Liver (tissue), 9 donors: ENCODE measurements around the gene GALR1. TPM values are rescaled to one million over a fixed set of nuclear protein-coding genes. Genes with fewer than 3 reads are reported as not detected.
"Not testable (repeated sequence)": the region's sequence is repeated elsewhere in the genome, so short reads cannot be mapped to it uniquely, and the experiment has no call there.

ENCODE experiments used
- DNase-seq: peaks from one replicate; pipeline ENCODE4 v3.0.0-alpha.2; 2017; ENCODE audit warnings: low spot score
- H3K27ac ChIP-seq, 2 donors: one replicate each; pipeline ENCODE4 v1.7.0; 2013; ENCODE audit warnings: inconsistent platforms in 2 of 2, low read length in 2 of 2, control low read depth in 1 of 2, low read depth in 1 of 2, mild to moderate bottlenecking in 1 of 2
- H3K27me3 ChIP-seq, 4 donors: one replicate each; pipeline versions ENCODE4 v1.6.1 to v1.7.0; 2013; ENCODE audit warnings: low read length in 3 of 4, inconsistent platforms in 1 of 4, mild to moderate bottlenecking in 1 of 4, moderate library complexity in 1 of 4; ENCODE audit not compliant: control insufficient read depth in 4 of 4, insufficient read depth in 4 of 4
- H3K36me3 ChIP-seq, 4 donors: one replicate each; pipeline versions ENCODE4 v1.6.1 to v1.7.0; 2013; ENCODE audit warnings: low read length in 3 of 4, mild to moderate bottlenecking in 3 of 4, low read depth in 1 of 4, moderate library complexity in 1 of 4; ENCODE audit not compliant: control insufficient read depth in 4 of 4, insufficient read depth in 3 of 4
- H3K4me1 ChIP-seq, 4 donors: one replicate each; pipeline versions ENCODE4 v1.6.1 to v1.7.0; 2013; ENCODE audit warnings: low read length in 3 of 4, mild to moderate bottlenecking in 3 of 4, moderate library complexity in 1 of 4; ENCODE audit not compliant: control insufficient read depth in 4 of 4, insufficient read depth in 4 of 4
- H3K4me3 ChIP-seq, 3 donors: one replicate each; pipeline versions ENCODE4 v1.6.1 to v1.7.0; 2013; ENCODE audit warnings: low read length in 3 of 3, control low read depth in 1 of 3, low read depth in 1 of 3, mild to moderate bottlenecking in 1 of 3
- H3K9ac ChIP-seq, 2 donors: one replicate each; pipeline ENCODE4 v1.7.0; 2013; ENCODE audit warnings: low read length in 2 of 2, mild to moderate bottlenecking in 2 of 2, moderate library complexity in 2 of 2, control low read depth in 1 of 2, low read depth in 1 of 2
- H3K9me3 ChIP-seq, 4 donors: one replicate each; pipeline versions ENCODE4 v1.6.1 to v1.7.0; 2013; ENCODE audit warnings: low read length in 3 of 4; ENCODE audit not compliant: control insufficient read depth in 4 of 4
- FOXA2 ChIP-seq: IDR thresholded peaks from 2 replicates; pipeline ENCODE4 v1.6.1; 2016; ENCODE audit warnings: antibody characterized with exemption
- GABPA ChIP-seq, 2 donors: IDR thresholded peaks in 1 of 2; conservative IDR thresholded peaks in 1 of 2; 2 replicates each; pipeline ENCODE4 v1.6.1; 2016; ENCODE audit warnings: antibody characterized with exemption in 2 of 2, mild to moderate bottlenecking in 1 of 2, moderate library complexity in 1 of 2
- HNF4A ChIP-seq, 2 donors: conservative IDR thresholded peaks; 2 replicates each; pipeline ENCODE4 v1.6.1; 2016; ENCODE audit warnings: antibody characterized with exemption in 2 of 2, mild to moderate bottlenecking in 2 of 2
- HNF4G ChIP-seq: IDR thresholded peaks from 2 replicates; pipeline ENCODE4 v1.6.1; 2016; ENCODE audit warnings: antibody characterized with exemption
- JUND ChIP-seq, 2 donors: IDR thresholded peaks; 2 replicates each; pipeline ENCODE4 v1.6.1; 2016; ENCODE audit warnings: antibody characterized with exemption in 2 of 2
- SP1 ChIP-seq: IDR thresholded peaks from 2 replicates; pipeline ENCODE4 v1.6.1; 2018; ENCODE audit warnings: antibody characterized with exemption, mild to moderate bottlenecking
- TAF1 ChIP-seq: conservative IDR thresholded peaks from 2 replicates; pipeline ENCODE4 v1.6.1; 2016; ENCODE audit warnings: antibody characterized with exemption, mild to moderate bottlenecking
- YY1 ChIP-seq: IDR thresholded peaks from 2 replicates; pipeline ENCODE4 v1.6.1; 2016; ENCODE audit warnings: antibody characterized with exemption, mild to moderate bottlenecking
- WGBS: extraction: QIAGEN DNeasy Blood & Tissue Kit; methylation state at CpG from one replicate; pipeline ENCODE4 v1.1.7; 2013; 5-methylcytosine and 5-hydroxymethylcytosine counted together
- polyA plus RNA-seq, 2 donors: library from polyadenylated mRNA; stranded (reverse) in 1 of 2; unstranded in 1 of 2; fragments of 200-250 nt in 1 of 2; fragments of >200 nt in 1 of 2; fragmentation: Nextera tagmentation in 1 of 2; extraction: Ambion mirVana in 1 of 2; gene quantifications; one replicate each; pipeline versions ENCODE4 v1.2.1 to v1.2.3, GENCODE V29; 2013 to 2015
- total RNA-seq, 2 donors: library from RNA; depleted of rRNA; stranded (reverse); fragments of >200 nt; gene quantifications; one replicate each; pipeline ENCODE4 v1.2.3, GENCODE V29; 2014
- TF ChIP-seq, protein P1 (sequence below): IDR thresholded peaks from 2 replicates; pipeline ENCODE4 v1.6.1; 2016; ENCODE audit warnings: antibody characterized with exemption
- TF ChIP-seq, protein P2 (sequence below): fragments of 150-350 bp; IDR thresholded peaks from 2 replicates; pipeline ENCODE4 v1.5.1; 2017; ENCODE audit warnings: improper control_type of control experiment, low read depth, low read length; ENCODE audit not compliant: missing input control
- TF ChIP-seq, protein P3 (sequence below): IDR thresholded peaks from 2 replicates; pipeline ENCODE4 v1.6.1; 2016; ENCODE audit warnings: antibody characterized with exemption, mild to moderate bottlenecking
- TF ChIP-seq, protein P4 (sequence below): IDR thresholded peaks from 2 replicates; pipeline ENCODE4 v1.6.1; 2016; ENCODE audit warnings: antibody characterized with exemption
- donor health status: healthy.
- donor health status: healthy.
- donor health status: healthy.
- donor health status: healthy.
- donor health status: healthy.

Gene GALR1
- total and polyA plus RNA-seq, 4 donors = not detected

DNA sequence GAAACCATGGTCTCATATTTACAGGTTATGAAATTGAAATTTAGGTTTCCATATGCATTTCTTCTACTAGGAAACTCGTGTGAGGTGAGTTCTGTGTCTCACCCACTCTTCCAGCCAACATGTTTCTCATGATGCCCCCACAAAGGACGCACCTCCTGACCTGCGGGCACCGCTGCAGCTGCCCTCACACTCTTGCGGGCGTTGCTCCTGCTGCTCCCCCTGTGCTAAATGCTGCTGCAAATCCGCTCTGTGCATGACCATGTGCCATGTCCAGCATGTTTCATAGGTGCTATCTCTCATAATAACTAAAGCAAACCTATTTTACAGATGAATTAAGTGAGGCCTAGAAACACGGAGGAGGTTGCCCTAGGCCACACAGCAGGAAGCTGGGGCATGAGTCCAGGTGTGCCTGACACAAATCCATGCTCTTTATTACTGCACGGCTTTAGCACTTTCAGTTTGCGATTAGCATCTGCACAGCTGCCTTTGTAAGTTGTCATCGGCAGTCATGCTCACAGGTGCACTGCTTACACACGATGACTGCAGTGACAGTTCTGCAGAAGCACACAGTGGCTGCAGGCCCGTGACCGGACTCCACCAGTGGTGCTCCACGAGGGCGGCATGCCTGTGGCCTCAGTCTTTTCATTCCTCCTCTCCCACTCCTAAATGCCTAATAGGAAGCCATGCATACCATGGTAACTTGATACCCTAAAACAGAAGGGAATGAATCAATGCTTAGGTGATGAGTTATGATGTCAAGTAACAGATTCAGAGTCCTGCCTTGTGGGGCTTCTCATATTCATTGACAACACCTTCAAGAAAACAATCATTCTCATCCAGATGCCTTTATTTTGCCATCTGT, 14.9 kb upstream of the GALR1 start (continued):
- TF ChIP-seq, protein P1, sequence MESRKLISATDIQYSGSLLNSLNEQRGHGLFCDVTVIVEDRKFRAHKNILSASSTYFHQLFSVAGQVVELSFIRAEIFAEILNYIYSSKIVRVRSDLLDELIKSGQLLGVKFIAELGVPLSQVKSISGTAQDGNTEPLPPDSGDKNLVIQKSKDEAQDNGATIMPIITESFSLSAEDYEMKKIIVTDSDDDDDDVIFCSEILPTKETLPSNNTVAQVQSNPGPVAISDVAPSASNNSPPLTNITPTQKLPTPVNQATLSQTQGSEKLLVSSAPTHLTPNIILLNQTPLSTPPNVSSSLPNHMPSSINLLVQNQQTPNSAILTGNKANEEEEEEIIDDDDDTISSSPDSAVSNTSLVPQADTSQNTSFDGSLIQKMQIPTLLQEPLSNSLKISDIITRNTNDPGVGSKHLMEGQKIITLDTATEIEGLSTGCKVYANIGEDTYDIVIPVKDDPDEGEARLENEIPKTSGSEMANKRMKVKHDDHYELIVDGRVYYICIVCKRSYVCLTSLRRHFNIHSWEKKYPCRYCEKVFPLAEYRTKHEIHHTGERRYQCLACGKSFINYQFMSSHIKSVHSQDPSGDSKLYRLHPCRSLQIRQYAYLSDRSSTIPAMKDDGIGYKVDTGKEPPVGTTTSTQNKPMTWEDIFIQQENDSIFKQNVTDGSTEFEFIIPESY = no peak
- no peak for TF ChIP-seq YY1

DNA sequence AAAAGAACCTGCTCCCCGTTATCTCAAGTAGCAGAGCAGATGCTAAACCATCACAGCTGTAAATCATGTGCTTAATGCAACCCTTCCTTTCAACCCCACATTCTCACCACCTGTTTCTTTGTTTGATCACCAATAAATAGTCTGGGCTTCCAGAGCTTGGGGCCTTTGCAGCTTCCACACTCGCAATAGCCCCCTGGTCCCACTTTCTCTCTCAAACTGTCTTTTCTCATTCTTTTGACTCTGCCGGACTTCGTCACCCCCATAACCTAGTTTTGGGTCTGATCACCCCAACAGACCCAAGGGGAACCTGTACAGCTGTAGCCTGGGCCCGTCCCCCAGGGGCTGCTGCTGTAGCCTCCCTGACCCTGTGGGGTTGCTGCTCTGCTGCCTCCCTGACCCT, 10.4 kb upstream of the GALR1 start:
- H3K9me3 ChIP-seq, H3K27me3 ChIP-seq, DNase-seq, H3K4me3 ChIP-seq, H3K27ac ChIP-seq, H3K36me3 ChIP-seq, H3K9ac ChIP-seq, H3K4me1 ChIP-seq: not testable (repeated sequence)
- 89% methylated on average over 5 of the region's 5 CpGs for WGBS

DNA sequence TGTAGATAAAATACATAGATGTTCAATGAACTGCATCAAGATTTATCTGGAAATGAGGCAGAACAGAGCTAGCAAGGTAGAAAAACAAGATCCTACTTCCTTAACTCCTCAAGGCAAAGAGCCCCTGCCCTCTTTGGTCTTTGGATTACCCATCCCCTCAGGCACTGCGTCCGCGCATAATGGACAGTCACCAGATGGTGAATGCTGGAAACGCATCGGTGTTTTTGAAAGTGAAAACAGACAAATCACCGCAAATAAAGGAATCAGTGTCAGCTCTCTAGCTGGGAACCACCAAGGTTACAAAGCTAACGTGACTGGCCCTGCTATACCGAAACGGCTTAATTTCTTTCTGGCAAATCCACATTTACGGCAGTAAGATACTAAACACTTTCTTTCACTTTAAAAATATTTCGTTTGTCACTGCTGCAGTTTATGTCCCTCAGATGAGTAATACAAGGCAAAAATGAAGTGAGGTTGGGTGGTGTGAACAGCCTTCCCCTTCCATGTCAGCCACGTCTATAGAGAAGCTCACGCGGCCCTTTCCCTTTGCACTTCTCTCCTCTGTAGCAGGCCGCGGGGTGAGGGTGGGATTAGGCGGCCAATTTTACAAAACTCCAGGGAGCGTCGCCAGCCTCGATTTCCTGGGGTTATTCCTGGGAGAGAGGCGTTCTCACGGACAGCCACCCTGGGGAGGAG, 627 bp upstream of the GALR1 start:
- 9% methylated on average over 22 of the region's 22 CpGs for WGBS
- H3K4me3 ChIP-seq = peak overlapping the region in 2 of 3 donors; percentile 42
- H3K27ac ChIP-seq = no peak overlapping the region
- H3K9ac ChIP-seq = no peak overlapping the region
- no peaks in the 10 kb centered on the region for H3K9me3 ChIP-seq
- TF ChIP-seq FOXA2 (no peak), HNF4G (no peak), SP1 (no peak), TAF1 (no peak), JUND (IDR thresholded peaks at IDR 0.05) (no peak), GABPA (IDR thresholded peaks at IDR 0.05 in 1 of 2, conservative IDR thresholded peaks at IDR 0.05 in 1 of 2) (no peak), HNF4A (conservative IDR thresholded peaks at IDR 0.05) (no peak)
- TF ChIP-seq, protein P2, sequence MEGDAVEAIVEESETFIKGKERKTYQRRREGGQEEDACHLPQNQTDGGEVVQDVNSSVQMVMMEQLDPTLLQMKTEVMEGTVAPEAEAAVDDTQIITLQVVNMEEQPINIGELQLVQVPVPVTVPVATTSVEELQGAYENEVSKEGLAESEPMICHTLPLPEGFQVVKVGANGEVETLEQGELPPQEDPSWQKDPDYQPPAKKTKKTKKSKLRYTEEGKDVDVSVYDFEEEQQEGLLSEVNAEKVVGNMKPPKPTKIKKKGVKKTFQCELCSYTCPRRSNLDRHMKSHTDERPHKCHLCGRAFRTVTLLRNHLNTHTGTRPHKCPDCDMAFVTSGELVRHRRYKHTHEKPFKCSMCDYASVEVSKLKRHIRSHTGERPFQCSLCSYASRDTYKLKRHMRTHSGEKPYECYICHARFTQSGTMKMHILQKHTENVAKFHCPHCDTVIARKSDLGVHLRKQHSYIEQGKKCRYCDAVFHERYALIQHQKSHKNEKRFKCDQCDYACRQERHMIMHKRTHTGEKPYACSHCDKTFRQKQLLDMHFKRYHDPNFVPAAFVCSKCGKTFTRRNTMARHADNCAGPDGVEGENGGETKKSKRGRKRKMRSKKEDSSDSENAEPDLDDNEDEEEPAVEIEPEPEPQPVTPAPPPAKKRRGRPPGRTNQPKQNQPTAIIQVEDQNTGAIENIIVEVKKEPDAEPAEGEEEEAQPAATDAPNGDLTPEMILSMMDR = no peak
- TF ChIP-seq, protein P3, sequence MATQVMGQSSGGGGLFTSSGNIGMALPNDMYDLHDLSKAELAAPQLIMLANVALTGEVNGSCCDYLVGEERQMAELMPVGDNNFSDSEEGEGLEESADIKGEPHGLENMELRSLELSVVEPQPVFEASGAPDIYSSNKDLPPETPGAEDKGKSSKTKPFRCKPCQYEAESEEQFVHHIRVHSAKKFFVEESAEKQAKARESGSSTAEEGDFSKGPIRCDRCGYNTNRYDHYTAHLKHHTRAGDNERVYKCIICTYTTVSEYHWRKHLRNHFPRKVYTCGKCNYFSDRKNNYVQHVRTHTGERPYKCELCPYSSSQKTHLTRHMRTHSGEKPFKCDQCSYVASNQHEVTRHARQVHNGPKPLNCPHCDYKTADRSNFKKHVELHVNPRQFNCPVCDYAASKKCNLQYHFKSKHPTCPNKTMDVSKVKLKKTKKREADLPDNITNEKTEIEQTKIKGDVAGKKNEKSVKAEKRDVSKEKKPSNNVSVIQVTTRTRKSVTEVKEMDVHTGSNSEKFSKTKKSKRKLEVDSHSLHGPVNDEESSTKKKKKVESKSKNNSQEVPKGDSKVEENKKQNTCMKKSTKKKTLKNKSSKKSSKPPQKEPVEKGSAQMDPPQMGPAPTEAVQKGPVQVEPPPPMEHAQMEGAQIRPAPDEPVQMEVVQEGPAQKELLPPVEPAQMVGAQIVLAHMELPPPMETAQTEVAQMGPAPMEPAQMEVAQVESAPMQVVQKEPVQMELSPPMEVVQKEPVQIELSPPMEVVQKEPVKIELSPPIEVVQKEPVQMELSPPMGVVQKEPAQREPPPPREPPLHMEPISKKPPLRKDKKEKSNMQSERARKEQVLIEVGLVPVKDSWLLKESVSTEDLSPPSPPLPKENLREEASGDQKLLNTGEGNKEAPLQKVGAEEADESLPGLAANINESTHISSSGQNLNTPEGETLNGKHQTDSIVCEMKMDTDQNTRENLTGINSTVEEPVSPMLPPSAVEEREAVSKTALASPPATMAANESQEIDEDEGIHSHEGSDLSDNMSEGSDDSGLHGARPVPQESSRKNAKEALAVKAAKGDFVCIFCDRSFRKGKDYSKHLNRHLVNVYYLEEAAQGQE = no peak
- TF ChIP-seq, protein P4, sequence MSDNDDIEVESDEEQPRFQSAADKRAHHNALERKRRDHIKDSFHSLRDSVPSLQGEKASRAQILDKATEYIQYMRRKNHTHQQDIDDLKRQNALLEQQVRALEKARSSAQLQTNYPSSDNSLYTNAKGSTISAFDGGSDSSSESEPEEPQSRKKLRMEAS = no peak
- TF ChIP-seq, protein P1 = no peak
- no peaks in the 10 kb centered on the region for H3K36me3 ChIP-seq
- H3K4me1 ChIP-seq = peaks cover 2 to 23% (median 15%) of the 10 kb centered on the region in 4 donors
- DNase-seq = no peak
- H3K27me3 ChIP-seq = peaks cover 4 to 20% (median 7%) of the 10 kb centered on the region in 4 donors
